ENCODE results near the gene INTS6L.
"Not testable (repeated sequence)": the region's sequence is repeated elsewhere in the genome, so short reads cannot be mapped to it uniquely, and the experiment has no call there.

INTS6L gene

DNA sequence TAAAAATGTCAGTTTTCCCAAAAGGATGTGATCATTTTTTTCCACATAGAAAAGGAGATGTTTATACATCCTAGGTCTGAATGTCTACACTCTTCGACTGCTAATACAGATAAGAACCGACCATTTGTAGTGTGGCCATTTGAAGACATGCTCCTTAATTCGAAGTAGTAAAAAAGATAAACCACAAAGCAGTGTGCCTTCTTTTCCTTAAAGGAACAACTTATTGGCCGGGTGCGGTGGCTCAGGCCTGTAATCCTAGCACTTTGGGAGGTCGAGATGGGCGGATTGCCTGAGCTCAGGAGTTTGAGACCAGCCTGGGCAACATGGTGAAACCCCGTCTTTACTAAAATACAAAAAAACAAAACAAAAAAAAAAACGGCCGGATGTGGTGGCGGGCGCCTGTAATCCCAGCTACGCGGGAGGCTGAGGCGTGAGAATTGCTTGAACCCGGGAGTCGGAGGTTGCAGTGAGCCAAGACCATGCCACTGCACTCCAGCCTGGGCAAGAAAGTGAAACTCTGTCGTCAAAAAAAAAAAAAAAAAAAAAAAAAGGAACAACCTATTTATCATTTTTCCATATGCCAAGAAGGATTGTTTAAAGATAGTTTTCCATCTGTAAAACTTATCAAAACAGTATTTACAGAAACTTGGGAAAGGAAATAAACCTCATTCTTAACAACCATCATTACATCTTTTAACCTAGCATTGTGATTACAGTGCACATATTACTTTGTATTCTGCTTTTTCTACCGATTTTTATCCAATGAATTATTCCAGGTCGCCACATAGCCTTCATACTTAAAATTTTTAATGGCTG lies 2.6 kb downstream of the INTS6L start:
- no peak for DNase-seq

- no peak for DNase-seq
Observed at GRCh38 chrX:135528254-135528653, 7.8 kb downstream of the INTS6L start.

GRCh38 chrX:135528756-135529155 lies 8.3 kb downstream of the INTS6L start:
- DNase-seq: no peak

GRCh38 chrX:135530097-135530496 lies 9.6 kb downstream of the INTS6L start:
- no peak for DNase-seq

- DNase-seq: no peak
Observed at GRCh38 chrX:135531813-135532212, 11.4 kb downstream of the INTS6L start.

GRCh38 chrX:135535077-135535940 lies 14.8 kb downstream of the INTS6L start:
- no peak for DNase-seq

- no peak for DNase-seq
Observed at GRCh38 chrX:135536877-135537276, 16.4 kb downstream of the INTS6L start.

GRCh38 chrX:135541351-135541750 lies 20.9 kb downstream of the INTS6L start:
- no peak for DNase-seq

DNA sequence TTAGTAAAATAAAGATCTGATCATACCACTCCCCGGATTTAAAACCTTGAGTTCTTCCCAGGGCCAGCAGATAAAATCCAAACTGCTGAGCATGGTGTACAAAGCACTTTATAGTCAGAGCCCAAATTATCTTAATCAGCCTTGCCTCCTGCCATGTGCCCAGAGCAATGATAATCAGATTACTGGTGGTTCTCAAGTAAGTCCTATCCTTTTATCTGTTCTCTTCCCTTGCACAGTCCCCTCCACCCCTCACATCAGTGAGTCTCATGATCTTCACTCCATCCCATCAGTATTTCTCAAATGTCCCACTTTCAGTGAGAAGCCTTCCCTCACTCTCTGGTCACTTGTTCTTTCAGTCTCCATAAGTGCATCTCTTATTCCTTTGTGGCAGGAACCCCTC lies 22.7 kb downstream of the INTS6L start:
- DNase-seq: no peak

- peak in 1 of 2 experiments; percentile 3 for DNase-seq
Observed at GRCh38 chrX:135543924-135544323, 23.5 kb downstream of the INTS6L start.

DNA sequence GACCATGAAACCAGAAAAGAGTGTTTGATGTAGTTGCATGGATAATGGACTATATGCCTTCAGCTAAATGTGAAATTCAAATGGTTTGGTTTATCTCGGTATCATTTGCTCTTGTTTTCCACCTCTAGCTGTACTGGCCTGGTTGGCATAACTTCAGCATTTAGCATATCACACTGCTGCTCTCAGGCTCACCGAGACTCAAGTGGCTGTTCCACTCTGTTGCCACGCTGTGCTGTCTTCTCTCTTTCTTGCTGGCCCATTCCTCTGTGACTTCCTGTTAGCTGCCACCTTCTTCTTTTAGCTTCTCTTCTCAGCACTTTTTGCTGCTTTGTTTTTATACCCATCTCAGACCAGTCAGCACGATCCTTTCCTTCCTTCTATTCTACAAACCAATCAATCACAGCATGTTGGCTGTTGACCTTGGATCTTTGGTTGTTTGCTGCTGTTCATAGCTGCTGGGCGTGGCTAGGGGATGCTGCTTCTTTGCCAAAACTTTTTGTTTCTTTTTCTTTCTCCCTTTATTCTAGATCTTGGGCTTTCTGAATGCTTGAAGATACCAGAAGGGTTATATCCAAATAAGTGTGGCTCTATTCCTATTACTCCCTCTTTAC lies 24.0 kb downstream of the INTS6L start:
- DNase-seq: no peak

DNA sequence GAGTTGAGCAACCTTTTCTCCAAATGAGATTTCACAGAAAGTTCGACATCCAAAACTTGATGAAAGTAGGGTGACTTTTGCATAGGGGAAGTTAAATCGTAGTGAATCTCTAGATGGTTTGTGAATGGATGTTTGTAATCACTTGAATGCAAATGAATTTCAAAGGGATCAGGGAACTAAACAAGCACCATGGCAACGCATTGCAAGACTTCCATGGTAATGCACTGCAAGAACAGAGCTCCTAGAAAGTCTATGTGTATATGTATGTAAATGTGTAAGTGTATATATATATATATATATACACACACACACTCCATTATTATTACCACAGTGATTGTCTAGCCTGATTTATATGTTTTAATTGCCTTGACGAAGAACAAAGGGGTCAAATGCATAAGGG lies 27.3 kb downstream of the INTS6L start:
- DNase-seq: no peak

DNA sequence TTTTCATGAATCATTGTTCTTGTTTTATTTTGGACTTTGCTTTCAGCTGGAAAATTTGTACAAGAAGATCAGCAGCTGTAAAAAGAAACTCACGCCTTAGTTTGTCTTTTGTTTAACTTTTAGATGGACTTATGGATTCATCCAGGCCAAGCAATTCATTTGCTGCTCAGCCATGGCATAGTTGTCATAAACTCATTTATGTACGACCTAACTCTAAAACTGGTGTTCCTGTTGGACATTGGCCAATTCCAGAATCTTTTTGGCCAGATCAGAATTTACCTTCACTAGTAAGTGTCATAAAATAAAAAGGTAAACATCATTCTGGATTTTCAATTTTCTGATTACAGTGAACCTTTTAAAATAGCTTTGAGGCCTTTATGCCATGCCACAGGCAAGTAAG lies 29.1 kb downstream of the INTS6L start:
- no peak for DNase-seq

- DNase-seq: no peak
Observed at GRCh38 chrX:135556055-135556454, 35.6 kb downstream of the INTS6L start.

GRCh38 chrX:135557344-135557743 lies 36.9 kb downstream of the INTS6L start:
- DNase-seq: no peak

DNA sequence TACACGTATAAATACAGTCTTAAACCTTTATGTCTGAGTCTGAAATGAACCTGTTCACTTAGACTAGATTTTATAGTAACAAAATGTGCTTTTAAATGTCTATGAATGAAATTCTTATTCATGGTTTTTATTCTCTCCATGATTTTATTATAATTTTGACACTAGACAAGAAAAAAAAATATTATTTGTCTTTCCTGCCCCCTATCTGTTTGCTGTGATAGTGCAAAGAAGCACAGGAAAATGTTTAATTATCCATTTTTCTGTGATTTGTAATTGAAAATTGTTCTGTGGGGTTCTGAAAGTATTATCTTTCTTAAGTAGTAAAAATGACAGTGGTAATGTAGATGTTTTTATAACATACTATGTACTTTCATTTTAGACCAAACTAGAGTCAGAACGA lies 52.0 kb downstream of the INTS6L start:
- no peak for DNase-seq

- no peak for DNase-seq
Observed at GRCh38 chrX:135581496-135581895, 61.0 kb downstream of the INTS6L start.

DNA sequence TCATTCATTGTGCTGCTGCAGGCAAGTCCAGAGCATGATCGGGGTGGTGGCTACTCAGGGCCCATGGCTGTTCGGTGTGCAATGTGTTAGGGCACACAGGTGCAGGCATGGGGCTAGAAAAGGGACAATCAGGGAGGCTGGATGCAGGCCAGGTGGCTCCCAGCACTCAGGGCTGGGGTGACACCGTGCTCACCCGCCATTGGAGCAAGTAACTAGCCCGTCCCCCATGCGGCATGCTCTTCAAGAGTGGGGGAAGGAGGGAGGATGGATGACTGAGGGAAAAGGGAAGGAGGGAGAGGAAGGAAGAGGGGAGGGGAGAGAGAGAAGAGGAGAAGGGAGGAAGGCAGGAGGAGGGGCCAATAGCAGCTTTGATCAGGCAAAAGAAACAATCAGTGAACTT lies 64.7 kb downstream of the INTS6L start:
- no peak for DNase-seq

GRCh38 chrX:135591871-135592270 lies 71.4 kb downstream of the INTS6L start:
- DNase-seq: no peak

DNA sequence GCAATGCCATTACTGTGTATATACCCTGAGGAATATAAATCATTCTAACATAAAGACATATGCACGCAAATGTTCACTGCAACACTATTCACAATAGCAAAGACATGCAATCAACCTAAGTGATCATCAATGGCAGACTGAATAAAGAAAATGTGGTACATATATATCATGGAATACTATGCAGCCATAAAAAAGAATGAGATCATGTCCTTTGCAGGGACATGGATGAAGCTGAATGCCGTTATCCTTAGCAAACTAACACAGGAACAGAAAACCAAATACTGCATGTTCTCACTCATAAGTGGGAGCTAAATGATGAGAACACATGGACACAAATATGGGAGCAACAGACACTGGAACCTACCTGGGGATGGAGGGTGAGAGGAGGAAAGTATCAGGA lies 73.6 kb downstream of the INTS6L start:
- DNase-seq: not testable (repeated sequence)

DNA sequence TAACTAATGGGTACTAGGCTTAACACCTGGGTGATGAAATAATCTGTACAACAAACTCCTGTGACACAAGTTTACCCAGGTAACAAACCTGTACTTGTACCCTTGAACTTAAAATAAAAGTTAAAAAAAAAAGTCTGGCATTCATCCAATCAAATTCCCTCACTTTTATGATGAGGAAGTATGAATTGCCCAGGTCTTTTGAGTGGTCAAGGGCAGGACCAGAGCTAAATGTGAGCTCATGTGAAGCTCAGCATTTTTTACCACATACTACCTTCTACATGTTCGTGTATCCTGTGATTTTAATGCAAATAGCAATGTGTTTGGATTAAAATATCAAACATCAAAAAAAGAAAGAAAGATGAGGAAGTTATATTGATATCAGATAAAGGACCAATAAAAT lies 74.0 kb downstream of the INTS6L start:
- DNase-seq: not testable (repeated sequence)

DNA sequence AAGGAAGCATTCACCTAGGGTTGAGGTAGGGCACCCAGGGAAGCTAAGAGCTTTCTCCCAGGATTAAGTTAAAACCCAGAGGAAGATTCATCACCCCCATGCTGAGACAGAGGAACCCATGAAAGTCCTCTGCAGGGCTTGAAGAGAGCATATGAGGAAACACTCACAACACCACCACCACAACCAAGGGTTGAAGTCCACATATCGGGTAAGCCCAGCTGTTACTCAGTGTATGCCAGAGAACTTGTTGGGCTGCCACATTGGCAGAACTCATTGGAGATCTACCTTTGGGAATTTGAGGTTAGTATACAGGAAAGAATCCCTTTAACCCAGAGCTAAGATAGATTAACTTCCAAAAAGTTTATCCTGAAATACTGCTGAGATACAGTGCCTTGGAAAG lies 75.1 kb downstream of the INTS6L start:
- no peak for DNase-seq

- DNase-seq: no peak
Observed at GRCh38 chrX:135596495-135596894, 76.0 kb downstream of the INTS6L start.

GRCh38 chrX:135605906-135606305 lies 85.4 kb downstream of the INTS6L start:
- DNase-seq: peak; percentile 1 to 44
